ENCODE data around the gene EDC3. TPM values are rescaled to one million over a fixed set of nuclear protein-coding genes. Genes with fewer than 3 reads are reported as not detected.

EDC3 gene
- total RNA-seq, 1 donor from 2014 or later, result 30.5 TPM

Other genes with a start within 250 kb of the EDC3 start
- gene UBL7, start 234.9 kb downstream of the EDC3 start, total RNA-seq, result 40.2 TPM
- gene ARID3B, start 154.8 kb downstream of the EDC3 start, total RNA-seq, result 11.1 TPM
- gene CLK3, start 80.2 kb downstream of the EDC3 start, total RNA-seq, result 75.5 TPM
- 0.38 TPM for gene CYP1A1, start 29.5 kb upstream of the EDC3 start, total RNA-seq
- not detected for gene CYP1A2, start 52.8 kb upstream of the EDC3 start, total RNA-seq
- gene CSK, start 86.1 kb upstream of the EDC3 start, total RNA-seq, result 83.8 TPM
- gene LMAN1L, start 116.8 kb upstream of the EDC3 start, total RNA-seq, result not detected
- gene CPLX3, start 130.6 kb upstream of the EDC3 start, total RNA-seq, result not detected
- gene ULK3, start 147.1 kb upstream of the EDC3 start, total RNA-seq, result 40.3 TPM
- gene SCAMP2, start 177.3 kb upstream of the EDC3 start, total RNA-seq, result 122 TPM
- 29.4 TPM for gene MPI, start 194.0 kb upstream of the EDC3 start, total RNA-seq
- 92.2 TPM for gene FAM219B, start 210.8 kb upstream of the EDC3 start, total RNA-seq
- gene COX5A, start 242.0 kb upstream of the EDC3 start, total RNA-seq, result 134 TPM

Measured in lower lobe of right lung (tissue), 1 donor.